ENCODE data around the gene TCFL5.

Gene TCFL5

GRCh38 chr20:62861726-62862336, at the start of gene TCFL5:
Gene TCFL5, minus strand, starts transcription at chr20:62861822. Its CDS starts 152 bp downstream, at chr20:62861670.
- peak; percentile 95 for DNase-seq
- peak; percentile 88 for ATAC-seq

- no peak for ATAC-seq
- DNase-seq: no peak
These were observed 49.3 kb upstream of the TCFL5 start for GRCh38 chr20:62910777-62911497.

GRCh38 chr20:62910217-62910766, 48.7 kb upstream of the TCFL5 start:
- DNase-seq (no peak), ATAC-seq (no peak)

- ATAC-seq: no peak
- no peak for DNase-seq
These were observed 47.6 kb upstream of the TCFL5 start for GRCh38 chr20:62908971-62909791.

- DNase-seq (peak; percentile 53), ATAC-seq (peak; percentile 53)
These were observed 46.0 kb upstream of the TCFL5 start for GRCh38 chr20:62907384-62908317.

GRCh38 chr20:62906647-62907375, 45.2 kb upstream of the TCFL5 start:
- DNase-seq (no peak), ATAC-seq (no peak)

GRCh38 chr20:62906209-62906608, 44.6 kb upstream of the TCFL5 start:
- no peak for DNase-seq
- no peak for ATAC-seq

- ATAC-seq: no peak
- no peak for DNase-seq
These were observed 44.0 kb upstream of the TCFL5 start for GRCh38 chr20:62905536-62906117.

GRCh38 chr20:62902926-62903615, 41.4 kb upstream of the TCFL5 start:
- peak; percentile 68 for ATAC-seq
- peak; percentile 35 for DNase-seq

GRCh38 chr20:62901891-62902290, 40.3 kb upstream of the TCFL5 start:
- DNase-seq (no peak), ATAC-seq (no peak)

- DNase-seq (no peak), ATAC-seq (no peak)
These were observed 39.3 kb upstream of the TCFL5 start for GRCh38 chr20:62900692-62901584.

GRCh38 chr20:62900052-62900691, 38.5 kb upstream of the TCFL5 start:
- DNase-seq (peak; percentile 79), ATAC-seq (peak; percentile 89)

GRCh38 chr20:62899633-62900051, 38.0 kb upstream of the TCFL5 start:
- ATAC-seq (no peak), DNase-seq (no peak)

- DNase-seq (no peak), ATAC-seq (no peak)
These were observed 37.5 kb upstream of the TCFL5 start for GRCh38 chr20:62898970-62899632.

GRCh38 chr20:62898093-62898964, 36.7 kb upstream of the TCFL5 start:
- no peak for ATAC-seq
- no peak for DNase-seq

- DNase-seq: no peak
These were observed 36.0 kb upstream of the TCFL5 start for GRCh38 chr20:62897666-62898065.

GRCh38 chr20:62896526-62896925, 34.9 kb upstream of the TCFL5 start:
- ATAC-seq (no peak), DNase-seq (no peak)

More at GRCh38 chr20:62897666-62898065, 36.0 kb upstream of the TCFL5 start:
- ATAC-seq: no peak

Measured in stimulated activated naive CD8-positive, alpha-beta T cell treated with anti-CD3 and anti-CD28 coated beads, Interleukin-15, Interleukin-2, amounts not matched to agents 100 U/mL and 50 U/mL, for 24 hours (primary cell).